ENCODE results near the gene CD4.

The CD4 gene

DNA sequence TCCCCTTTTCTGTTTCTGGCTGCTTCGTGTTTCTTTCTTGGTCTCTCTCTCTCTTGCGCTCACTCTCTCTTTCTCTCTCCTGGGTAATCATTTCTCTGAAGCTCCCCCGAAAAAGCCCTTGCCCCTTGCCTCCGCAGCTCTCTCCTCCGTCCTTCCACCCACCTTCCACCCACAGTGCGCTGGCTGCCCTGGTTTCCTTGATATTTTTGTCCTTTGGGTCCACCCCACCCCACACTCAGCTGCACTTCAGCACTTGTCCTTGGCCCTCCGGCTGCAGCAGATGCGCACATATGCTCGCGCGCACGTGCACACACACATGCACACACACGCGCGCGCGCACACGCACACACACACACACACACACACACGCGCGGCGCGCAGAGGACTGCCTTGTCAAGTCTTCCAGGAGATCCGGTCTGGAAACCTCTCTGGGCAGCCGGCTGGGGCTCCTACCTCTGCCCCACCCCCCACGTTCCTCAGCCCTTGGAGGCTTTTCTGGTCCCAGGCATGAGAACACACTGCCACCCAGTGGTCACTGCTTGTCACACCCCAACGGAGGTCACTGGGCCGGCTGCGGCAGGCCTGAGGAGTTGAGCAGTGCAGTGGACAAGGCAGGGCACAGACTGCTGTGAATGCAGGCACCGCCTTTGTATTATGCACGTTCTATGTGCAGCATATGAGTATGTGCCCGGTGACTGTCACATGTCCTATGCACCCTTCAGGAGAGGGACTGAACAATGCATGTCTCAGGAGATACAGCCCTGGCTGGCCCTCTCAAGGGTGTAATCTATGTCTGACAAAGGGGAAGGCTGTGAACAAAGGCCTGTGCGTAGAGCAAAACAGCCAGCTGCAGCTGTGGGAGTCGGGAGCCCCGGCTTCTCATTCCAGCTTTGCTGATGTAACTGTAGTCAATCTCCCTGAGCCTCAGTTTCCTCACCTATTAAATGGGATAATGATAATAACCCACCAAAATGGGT, 10.5 kb upstream of the CD4 start:
- DNase-seq = peak; percentile 76

DNA sequence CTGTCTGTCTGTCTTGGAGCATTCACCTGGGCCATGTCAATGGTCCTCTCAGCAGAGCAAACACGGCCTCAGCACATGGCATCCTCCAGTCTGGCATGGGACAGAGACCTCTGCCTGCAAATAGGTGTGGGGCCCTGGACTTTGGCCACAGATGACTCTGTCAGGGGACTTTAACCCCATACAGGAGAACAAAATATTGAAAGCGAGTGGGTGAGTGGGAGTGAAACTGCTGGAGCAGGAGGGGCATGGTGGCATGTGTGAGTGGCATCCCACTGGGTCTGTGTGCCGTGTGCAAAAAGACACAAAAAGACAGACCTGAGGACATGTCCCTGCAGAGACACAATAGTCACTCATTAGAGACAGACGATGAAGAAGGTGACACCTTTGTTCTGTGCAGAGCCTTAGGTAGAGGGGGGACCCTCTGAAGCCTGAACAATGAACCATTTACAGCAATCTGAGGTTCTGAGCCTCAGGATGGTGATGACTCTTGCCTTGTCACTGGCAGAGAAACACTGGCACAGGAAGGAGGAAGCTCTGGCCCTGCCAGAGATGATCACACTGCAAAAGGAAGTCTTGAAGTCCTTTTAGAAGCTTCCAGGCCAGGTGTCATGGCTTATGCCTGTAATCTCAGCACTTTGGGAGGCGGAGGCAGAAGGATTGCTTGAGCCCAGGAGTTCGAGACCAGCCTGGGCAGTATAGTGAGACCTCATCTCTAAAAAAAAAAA, 9.5 kb upstream of the CD4 start:
- no peak for DNase-seq

DNA sequence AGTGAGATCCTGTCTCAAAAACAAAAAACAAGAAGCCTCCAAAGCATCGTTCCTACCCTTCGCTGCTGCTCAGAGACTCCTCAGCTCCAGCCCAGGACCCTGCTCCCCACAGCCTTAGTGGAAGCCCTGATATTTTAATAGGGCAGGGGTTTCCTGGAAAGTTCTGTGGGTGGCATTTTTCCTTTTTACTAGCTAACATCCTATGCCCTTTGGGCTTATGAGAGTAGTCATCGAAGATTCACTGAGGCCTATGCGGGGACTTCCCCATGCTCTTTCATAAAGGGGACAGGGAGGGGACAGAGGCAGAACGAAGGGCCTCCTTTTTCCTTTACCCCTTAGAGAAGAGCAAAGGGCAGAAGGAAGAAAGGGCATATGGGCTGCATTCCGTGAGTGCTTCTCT, 8.8 kb upstream of the CD4 start:
- DNase-seq = no peak

DNA sequence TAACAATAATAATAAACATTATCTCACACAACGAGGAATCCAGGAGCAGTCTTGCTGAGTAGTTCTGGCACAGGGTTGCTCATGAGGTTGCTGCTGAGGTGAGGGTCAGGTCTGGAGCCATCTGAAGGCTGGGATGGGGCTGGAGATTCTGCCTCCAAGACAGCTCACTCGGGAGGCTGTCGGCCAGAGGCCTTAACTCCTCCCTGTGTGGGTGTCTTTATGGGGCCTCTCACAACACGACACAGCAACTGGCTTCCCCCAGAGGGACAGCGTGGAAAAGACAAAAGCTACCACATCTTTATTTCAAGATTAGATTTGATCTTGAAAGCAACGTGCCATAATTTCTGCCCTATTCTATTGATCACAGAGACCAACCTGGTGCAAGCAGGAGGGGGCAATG, 7.2 kb upstream of the CD4 start:
- DNase-seq = no peak

DNA sequence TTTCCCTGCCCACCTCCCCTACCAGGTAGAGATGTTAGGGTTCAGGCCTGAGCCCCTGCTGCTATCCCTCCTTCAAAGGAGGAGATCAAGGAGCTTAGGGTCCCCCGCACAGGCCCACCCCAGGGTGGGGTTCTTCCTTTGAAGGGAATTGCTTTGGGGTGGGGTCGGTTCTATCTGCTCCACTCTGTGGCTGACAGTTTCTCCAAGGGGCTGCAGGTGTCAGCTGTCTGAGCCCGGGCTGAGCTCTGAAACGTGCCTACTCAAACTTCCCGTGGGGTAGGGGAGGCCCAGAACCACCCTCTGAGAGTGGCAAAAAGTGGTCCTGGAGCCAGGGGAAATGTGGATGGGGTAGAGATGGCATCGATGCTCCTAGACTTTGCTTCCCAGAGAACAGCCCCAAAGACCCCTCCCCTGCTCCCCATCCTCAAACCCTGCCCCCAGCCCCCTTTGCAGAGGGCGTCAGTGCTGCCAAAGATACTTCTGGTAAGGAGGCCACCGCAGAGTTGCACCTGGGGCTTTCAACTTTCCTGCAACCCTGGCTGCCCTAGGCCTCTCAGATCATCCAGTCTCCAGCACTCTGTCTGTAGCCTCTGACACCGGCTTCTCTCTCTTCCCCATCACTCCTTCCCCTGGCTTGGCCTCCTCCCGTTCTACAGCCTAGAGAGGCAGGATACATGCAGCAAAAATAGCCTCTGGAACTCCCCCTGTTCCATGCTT, 6.3 kb upstream of the CD4 start:
- DNase-seq = no peak

DNA sequence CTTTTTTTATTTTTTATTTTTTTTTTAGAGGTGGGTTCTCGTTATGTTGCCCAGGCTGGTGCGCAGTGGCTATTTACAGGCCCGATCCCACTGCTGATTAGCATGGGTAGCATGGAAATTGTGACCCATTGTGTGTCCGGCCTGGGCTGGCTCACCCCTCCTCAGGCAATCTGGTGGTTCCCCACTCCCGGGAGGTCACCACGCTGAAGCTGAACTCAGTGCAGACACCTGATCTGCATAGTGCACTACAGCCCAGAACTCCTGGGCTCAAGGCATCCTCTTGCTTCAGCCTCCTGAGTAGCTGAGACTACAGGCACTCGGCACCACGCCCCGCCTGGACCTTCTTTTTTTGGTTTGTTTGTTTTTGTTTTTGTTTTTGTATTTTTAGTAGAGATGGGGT, 5.5 kb upstream of the CD4 start:
- no peak for DNase-seq

DNA sequence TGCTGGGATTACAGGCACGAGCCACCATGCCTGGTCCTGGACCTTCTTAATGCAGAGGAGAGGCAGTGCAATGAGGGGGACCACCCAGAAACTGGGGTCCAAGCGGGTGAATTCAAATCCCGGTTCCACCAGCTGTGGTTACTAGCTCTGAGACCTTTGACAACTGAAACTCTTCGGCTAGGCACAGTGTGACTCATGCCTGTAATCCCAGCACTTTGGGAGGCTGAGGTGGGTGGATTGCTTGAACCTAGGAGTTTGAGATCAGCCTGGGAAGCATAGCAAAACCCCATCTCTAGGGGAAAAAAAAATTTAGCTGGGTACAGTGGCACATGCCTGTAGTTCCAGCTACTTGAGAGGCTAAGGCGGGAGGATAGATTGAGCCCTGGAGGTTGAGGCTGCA, 5.0 kb upstream of the CD4 start:
- no peak for DNase-seq

DNA sequence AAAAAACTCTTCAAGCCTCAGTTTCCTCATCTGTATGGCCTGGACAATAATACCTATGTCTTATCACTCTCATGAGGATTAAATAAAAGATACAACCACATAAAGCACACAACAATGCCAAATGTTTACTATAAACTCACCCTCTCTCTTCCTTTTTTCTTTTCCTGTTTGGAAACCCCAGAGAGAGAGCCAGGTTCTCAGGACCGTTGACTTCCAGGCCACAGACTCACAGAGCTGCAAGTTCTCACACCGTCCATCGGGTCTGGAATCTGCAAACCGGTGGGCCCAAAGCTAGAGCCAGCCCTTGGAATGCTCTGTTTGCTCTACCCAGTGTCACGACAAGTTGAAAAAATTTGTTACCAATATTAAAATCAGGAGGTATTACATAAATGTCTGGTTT, 4.6 kb upstream of the CD4 start:
- DNase-seq = no peak

DNA sequence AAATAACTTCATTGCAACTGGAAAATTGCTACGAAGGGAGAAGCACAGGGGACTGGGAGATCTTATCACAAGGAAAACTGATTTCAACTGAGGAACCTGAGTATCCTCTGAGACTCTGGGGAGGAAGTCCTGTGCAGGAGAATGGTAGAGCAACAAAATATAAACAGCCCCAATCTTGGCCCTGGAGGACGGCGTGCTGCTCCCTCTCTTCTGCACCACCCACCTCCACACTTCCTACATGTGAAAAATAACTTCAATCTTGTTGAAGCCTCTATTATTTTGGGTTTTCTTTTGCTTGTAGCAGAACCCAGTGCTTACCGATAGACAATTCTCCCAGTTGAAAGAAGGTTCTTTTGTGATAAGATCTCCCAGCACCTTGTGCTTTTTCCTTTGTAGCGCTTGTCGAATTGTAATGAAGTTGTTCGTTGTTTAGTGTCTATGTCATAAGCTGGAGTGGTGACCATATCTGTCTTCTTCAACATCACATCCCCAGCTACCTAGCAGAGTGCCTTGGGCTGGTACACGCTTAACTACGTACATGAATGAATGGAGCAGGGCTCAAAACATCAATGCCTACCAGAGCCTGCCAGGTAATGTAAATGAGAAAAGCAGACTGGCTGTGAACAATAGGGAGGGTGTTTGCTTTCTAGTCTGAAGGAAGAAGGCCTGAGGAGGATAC, 2.8 kb upstream of the CD4 start:
- no peak for DNase-seq

DNA sequence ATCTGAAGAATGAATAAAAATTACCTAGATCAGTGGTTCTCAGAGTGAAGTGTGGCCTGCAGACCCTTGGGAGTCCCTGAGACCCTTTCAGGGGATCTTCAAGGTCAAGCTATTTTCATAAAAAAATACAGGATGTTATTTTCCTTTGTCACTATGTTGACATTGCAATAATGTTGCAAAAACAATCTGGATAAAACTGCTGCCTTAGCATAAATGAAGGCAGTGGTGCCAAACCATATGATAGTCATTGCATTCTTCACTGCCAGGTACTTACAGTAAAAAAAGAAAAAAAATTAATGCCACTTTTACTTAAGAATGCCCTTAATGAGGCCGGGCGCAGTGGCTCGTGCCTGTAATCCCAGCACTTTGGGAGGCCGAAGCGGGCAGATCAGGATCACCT, 2.0 kb upstream of the CD4 start:
- DNase-seq = no peak

DNA sequence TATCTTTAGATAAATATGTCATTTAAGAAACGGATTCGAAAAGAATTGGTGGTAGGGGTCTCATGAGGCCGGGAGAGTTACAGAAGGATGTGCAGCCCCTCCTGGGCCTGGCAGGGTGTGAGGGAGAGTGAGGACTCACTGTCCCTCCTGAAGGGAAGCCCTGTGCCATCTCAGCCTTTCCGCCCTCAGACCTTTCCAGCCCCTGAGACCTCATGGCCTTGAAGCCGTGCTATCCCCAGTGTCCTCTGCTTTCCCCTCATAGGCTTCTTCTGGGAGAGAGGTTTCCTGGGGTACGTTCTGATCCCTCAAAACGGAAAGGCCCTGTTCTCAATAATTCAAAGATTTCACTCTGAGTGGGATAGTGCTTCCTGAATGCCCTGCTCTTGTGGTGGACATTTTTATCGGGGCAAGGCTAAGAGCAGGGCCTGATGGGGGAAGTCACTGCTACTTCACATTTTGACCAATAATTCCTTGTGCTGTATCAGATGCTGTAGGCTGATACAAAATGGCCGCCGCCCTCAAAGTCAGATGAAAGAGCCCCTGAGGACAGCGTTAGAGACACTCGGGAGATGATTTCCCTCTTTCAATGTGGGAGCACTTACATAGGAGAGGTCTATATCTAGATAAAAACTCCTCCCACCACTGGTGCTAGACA, 1.3 kb downstream of the CD4 start:
- DNase-seq = no peak

DNA sequence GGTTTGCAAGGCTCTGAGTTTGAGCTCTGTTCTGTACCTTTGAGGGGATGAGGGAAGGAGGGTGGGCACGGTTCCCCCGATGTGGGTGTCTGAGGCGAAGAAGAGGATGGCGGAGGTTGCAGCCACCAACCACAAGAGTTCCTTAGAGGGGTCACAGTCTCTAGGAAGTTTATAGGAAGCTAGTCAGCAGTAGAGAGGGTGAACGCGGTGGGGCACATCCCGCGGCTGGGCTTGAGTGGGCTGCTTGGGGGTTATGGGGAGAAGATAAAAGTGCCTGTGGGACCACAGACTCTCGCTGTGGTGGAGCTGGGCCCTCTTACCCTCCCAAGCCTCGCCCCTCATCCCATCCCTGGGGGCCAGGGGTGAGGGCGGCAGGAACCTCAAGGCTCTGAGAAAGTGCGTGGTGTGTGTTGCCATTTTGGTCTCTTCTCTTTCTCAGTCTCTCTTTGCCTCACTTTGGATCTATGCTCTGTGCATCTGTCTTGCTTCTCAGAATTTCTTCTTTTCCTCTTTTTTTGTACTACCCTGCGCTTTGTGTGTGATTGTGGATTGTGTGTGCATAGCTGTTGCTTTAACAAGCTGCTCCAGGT, 2.7 kb downstream of the CD4 start:
- no peak for DNase-seq

DNA sequence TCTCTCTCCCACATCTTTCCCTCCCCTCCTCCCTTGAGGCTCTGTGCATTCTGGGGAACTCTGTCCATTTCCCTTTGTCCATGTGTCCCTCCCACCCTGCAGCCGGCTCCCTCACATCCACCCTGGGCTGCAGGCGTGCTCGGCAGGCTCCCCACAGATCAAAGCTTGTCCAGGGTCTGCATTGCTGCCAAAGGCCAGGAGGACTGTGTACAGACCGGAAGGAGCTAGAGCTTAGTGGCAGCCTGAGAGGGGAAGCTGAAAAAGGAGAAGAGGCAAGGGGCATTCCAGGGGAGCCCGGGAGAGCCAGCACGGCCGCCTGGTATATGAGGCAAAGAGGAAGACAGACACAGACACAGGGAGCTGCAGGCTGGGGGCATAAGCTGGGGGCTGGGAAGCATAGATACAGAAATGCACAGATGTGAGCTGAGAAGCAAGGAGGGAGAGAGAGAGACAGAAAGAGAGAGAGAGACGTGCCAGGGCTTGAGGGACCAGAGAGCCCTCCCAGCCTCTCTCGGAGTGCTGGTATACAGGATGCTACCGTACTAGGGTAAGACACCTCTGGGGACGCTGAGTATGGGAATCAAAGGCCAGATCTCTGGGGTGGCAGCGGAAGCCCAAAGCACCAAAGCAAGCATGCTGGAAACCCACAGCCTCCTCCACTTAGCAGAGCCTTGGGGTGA, 3.3 kb downstream of the CD4 start:
- DNase-seq = no peak

DNA sequence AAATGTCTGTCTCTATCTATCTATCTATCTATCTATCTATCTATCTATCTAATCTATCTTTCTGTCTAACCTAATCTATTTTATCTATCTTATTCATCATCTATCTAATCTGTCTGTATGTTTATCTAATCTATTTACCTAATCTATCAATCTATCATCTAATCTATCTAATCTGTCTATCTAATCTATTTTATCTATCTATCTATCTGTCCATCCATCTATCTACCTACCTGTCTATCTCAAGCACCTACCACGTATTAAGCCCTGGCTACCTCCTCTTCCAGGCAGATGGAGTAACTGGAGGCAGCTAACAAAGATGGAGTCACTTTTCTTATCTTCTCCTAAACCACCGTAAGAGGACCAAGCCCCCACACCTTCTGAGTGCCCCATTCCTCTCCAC, 5.8 kb downstream of the CD4 start:
- DNase-seq = no peak

DNA sequence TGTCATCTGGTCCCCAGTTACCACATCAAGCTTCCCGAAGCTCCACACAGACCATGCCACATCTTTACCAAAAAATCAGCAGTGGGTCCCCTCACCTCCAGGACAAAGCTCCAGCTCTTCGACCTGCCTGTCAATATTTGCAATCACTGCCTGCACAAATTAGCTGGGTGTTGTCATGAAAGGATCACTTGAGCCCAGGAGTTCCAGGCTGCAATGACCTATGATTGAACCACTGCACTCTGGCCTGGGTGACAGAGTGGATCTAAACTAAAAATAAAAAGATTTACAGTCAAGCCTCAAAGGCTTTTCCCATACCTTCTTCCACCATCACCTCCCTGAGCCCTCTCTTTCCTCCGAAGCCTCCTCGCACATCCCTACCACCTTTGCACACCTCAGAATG, 7.2 kb downstream of the CD4 start:
- DNase-seq = no peak

DNA sequence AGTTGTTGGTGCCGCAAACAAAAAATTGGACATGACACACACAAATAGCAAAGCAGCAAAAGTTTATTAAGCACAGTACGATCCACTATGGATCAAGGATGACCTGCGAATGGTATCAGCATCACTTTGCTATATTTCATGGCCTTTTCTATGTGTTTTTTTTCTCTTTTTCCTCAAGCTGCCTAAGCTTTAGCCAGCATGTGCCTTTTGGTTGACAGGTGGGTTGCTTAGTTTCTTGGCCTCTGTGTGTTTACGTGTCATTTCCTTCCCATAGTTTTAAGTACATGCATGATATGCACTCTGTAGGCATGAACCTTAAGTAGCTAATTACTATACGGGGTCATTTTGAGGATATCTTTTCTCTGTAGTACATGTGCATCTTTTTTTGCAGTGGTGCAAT, 9.8 kb downstream of the CD4 start:
- DNase-seq = no peak

DNA sequence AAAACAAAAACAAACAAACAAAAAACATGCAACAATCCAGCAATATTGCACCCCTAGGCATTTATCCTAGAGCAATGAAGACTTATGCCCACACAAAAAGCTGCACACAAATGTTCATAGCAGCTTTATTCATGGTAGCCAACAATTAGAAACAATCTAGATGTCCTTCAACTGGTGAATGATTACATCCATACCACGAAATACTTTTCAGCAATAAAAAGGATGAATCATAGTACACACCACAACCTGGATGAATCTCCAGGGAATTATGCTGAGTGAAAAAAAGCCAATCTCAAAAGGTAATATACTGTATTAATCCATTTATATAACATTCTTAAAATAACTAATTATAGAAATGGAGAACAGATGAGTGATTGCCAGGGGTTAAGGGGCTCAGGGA, 17.8 kb downstream of the CD4 start:
- DNase-seq = no peak

DNA sequence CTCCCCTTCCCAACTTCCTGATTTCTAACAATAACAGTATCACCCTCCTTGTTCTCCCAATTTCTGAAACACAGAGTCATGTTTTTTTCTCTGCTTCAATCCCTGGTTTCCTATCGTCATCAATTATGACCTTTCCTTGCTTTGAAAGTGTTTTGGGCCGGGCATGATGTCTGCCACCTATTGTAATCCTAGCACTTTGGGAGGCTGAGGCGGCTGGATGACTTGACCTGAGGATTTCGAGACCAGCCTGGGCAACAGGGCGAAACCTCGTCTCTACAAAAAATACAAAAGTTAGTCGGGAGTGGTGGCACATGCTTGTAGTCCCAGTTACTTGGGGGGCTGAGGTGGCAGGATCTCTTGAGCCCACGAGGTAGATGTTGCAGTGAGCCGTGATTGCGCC, 19.7 kb downstream of the CD4 start:
- no peak for DNase-seq

DNA sequence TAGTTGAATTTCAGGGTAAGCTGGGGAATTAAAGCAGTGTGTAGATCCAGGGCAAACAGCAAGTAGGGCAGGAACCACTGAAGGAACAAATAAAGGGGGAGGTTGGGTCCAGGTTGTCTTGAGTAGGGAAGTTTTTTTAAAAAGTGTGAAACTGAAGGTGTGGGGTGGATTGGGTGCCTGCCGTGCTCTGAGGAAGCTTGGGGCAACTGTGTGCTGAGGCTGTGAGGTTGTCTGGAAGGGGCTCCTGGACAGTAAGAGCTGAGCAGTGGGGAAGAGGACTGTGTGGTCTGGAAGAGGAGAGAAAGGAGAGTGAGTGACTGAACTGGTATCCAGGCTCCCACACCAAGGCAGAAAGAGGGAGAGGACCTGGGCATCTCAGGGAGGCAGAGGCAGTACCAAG, 21.4 kb downstream of the CD4 start:
- no peak for DNase-seq

DNA sequence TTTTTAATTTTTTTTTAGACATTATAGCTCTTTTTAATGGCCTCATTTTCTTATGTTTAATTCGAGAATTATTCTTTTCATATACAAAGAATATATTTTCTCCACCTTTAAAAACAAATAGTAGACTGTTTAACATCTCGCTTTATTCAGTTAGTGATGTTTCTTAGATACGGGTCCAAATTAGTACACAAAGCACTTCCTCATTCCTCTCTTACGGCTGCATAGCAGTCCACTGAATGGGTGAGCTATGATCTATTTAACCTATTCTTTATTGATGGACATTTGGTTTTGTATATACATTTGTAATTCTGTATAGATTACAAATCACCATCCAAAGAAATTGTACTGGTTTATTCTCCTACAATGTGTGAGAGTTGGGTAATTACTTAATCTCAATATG, 24.0 kb downstream of the CD4 start:
- no peak for DNase-seq

DNA sequence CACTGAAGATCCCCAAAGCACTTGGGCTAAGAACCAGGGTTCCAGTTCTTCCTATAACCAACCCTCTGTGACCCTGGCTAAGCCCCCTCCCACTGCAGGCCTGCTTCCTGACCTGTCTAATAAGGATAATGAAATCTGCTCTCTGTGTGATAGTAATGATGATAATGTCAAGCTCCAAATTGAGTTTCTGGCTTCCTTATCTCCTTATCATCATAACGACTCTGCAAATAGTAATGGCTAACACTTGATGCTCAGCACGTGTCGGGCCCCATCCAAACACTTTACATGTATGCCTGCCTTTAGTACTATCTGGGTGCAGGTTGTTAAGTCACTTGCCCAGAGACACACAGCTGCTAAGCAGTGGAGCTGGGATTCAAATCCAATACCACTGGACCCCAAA, 27.3 kb downstream of the CD4 start:
- DNase-seq = no peak

DNA sequence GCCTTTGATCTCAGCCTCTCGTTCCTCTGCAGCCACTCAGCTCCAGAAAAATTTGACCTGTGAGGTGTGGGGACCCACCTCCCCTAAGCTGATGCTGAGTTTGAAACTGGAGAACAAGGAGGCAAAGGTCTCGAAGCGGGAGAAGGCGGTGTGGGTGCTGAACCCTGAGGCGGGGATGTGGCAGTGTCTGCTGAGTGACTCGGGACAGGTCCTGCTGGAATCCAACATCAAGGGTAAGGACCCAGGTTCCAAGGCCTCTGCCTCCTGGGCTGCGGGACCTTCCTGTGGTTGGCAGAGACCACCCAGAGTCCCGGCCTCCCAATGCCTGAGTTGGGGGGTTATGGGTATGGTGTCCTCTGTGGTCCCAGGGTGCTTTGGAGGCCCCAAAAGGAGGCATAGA, 27.8 kb downstream of the CD4 start:
- DNase-seq = no peak

Data from GOT3 (cell line).